Hepatic stellate cell (primary cell): ENCODE data around the gene PIP5K1C.

Experiments used
- DNase-seq: peaks from one replicate; pipeline ENCODE4 v3.0.0; 2011; ENCODE audit warnings: low spot score

PIP5K1C gene

DNA sequence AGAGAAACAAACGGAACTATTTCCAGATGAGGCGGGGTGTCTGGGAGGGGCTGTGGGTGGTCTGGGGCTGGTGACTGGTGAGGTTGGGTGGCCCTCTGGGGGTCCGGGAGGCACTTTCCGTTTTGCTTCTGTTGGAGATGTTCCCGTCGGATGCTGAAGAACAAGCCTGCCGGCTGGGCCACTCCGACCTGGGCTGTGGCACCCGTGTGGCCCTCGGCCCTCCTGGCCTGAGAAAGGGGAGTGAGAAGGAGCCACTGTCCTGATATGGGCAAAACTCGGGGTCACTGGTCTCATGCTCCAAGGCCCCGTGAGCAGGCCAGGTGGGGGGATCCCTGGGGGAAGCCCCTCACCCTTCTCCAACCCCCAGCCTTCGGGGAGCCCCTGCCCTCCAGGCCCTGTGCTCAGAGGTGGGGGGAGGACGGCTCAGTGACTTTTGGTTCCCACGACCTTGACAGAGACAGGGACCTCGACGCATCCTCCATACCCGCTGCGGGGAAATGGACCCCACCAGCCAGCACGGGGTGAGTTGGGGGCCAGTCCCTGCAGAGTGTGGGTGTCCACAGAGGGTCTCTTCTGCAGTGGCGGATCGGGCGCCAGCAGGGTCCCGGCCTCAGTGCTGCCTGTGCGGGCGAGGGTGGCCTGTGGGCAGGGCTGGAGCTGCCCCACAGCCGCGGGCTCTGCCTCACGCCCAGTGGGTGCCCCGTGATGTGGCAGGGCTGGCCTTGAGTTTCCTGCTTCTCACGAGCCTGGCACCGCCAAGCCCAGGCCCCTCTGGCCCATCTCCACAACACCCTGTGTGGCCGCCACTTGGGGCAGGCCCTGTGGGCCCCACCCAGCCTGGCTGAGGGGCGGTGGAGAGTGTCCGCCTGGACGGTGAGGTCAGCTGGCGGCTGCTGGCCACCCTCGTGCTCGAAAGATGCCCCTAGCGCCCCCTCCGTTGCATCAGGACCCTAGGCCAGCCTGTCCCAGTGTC is 89.2 kb downstream of the PIP5K1C start:
- no peak for DNase-seq

DNA sequence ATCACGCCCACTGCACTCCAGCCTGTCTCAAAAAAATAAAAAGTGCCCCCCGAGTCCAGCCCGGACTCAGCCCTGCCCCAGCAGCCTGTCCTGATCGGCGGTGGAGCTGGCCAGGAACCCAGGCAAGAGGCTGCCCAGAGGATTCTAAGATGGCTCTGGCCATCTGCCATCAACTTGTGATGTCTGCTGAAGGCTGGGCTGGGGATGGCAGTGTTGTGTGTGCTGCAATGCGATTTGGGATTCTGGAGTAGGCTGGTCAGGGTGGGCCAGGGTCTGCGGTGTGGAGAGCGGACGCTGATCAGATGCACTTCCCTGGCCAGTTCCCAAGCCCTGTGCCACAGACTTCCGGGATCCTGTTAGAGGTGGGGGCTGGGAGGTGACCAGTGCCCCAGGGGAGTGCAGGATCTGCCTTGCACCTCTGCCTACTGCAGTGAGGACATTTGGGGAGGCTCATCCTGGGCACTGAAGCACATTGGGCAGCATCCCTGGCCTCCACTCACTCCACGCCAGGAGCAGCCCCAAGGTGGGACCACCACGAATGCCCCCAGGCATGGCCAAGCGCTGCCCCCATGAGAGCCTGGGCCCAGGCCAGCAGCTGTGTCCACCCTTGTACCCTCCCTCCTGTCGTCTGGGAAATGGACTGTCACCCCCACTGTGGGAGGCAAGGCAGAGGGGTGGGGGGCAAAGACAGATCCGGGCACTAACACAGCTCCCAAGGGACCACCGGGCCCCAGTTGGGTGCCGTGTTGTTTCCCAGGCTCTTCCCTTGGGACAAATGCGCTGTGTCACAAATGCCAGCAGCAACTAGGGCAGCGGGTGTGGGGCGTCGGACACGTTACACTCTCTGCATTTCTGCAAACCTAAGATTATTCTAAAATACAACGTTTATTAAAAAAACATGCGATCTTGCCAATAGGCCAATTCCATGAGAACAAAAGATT is 90.2 kb downstream of the PIP5K1C start:
- no peak for DNase-seq

DNA sequence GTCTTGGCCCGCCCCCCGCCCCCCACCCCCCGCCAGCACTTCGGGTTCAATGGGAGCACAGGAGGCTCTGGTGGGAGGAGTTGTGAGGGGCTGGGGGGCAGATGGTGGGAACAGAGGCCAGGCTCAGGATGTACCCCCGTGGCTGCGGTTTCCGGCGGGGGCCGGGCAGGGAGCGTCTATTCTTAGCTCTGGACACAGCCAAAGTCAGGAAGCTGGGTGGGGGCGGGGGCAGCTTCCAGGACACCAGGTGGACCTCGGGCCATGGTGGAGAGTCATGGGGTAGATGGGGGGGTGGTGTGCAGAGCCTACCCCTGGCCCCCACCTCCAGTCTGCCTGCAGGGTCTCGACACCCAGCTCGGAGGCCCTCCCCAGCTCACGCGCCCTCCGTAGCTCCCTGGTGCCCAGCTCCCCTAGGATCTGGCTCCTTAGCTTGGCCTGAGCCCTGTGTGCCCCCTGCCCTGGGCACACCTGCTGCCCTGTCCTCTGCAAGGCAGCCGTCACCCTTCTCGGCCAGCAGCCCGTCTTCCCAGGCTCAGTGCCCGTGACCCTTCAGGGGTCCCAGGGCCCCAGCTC is 91.4 kb downstream of the PIP5K1C start:
- peak; percentile 60 for DNase-seq

DNA sequence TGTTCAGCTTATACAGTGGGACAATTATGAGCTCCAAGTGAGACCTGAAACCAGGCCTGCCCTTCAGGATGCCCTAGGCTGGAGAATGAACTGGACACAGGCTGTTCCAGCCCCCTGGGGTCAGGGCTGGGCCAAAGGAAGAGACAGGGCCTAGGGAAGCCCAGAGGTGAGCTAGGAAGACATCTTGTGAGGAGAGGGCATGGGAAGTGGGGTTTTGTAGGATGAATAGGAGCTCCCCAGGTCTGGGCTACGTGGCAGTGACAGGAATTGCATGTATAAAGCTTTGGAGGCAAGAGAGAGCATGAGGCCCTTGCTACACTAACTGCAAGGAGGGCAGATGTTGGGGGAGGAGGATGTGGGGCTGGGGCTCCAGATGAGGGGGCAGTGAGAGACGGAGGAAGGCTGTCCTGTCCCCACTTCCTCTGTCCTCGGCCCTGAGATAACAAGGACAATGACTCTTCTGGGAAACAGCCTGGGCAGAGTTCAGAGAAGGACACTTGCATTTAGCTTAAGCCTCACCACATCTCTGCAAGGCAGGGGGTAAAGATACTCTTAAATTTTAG is 92.1 kb downstream of the PIP5K1C start:
- DNase-seq, result no peak

DNA sequence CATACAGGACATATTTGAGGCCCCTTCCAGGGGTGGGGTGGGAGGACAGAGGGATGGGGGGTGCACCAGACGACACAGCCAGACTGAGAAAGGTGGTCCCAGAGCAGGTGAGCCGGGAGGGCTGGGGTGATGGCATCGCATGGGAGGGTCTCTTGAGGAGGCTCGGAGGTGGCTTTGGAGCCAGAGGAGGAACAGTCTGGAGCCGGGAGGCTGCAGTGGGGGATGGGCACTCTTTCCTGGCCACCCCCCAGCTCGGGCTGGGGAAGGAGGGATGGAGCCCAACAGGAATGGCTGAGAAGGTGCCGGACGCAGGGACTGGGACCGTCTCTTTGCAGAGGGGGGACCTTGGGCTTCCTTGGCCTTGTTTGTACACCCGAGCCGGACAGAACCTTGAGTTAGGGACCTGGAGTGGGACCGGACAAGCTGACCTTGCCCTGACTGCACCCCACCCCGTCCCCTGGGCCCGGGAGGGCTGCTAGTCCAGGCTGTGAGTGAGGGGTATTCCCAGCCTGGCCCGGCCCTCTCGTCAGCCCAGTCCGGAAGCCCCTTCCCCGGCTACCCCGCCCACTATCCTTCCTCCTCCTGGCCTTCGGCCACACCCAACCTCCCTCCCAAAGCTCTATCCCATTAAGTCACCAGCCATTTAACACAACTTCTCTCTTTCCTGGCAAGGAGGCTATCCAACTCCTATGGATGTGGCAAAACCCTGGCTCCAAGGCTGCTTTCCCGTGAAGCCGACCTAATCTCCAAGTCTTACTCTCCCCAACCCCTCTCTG is 92.8 kb downstream of the PIP5K1C start:
- peak; percentile 52 for DNase-seq

DNA sequence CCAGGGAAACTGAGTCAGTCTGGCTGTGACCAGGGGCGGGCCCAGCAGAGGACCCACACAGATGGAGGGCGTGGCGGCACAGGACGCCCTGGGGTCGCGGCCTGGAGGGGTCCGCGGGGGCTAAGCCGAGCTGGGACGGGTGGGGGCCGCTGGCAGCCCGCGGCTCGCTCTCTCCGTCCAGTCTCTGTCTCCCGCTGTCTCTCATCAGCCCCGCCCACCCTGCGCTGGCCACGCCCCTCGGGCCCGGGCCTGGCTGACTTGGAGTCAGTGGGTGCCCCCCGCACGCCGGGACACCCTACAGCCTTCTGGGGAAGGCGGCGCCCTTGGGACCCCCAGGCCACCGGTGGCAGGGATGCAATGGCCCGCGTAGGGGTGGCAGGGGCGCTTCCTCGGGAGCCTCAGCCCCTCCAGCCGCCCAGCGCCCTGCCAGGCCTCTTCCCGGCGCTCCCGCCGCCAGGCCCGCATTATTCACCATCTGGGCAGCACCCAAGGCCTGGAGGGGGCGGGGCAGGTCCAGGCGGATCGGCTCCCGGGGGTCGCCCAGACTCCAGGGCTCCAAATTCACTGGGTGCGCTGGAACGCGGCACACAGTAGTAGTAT is 93.5 kb downstream of the PIP5K1C start, which contains the start of gene TBXA2R:
Gene TBXA2R, minus strand, starts transcription at position 186 of the 600 bp plus-strand sequence. CDS start 6,241 bp downstream, outside the sequence.
- peak; percentile 90 for DNase-seq

DNA sequence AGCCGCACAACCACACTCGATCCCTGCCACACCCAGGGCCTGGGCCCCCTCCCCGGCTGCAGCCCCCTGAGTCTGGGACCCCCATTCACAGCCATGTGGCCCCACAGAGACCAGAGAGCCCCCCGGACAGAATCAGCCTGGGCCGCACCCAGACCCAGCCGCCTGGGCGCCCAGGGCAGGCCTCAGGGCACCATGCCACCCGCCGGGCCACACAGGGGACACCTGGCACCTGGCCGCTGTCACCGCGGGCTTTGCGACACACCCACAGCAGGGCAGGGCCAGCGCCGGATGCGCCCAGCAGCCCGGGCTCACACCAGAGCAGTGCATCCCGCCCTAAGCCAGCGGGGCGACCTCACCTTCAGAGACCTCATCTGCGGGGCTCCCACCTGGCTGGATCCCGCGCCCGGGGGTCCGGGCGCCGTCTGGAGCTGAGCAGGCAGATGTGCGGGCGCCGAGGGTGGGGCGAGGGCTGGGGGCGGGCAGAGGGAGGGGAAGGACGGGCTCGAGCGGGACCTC is 94.0 kb downstream of the PIP5K1C start:
- no peak for DNase-seq

DNA sequence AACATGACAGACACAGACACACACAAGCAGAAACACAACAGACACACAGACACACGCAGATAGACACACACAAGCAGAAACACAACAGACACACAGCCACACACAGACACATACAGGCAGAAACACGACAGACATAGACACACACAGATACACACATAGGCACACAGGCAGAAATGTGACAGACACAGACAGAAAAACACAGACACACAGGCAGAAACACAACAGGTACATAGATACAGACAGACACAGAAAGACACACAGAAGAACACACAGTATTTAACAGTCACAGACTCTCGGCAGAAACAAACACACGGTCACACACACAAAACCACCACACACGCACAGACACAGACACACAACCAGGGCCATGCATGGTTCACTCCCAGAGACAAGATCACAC is 94.5 kb downstream of the PIP5K1C start:
- DNase-seq, result no peak

DNA sequence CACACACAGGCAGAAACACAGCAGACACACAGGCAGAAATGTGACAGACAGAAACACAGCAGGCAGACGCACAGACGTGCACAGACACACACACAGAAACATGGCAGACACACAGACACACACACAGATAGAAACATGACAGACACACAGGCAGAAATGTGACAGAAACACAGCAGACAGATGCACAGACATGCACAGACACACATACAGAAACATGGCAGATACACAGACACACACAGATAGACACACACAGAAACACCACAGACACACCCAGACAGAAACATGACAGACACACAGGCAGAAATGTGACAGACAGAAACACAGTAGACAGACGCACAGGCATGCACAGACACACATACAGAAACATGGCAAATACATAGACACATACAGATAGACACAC is 94.9 kb downstream of the PIP5K1C start:
- DNase-seq, result no peak

DNA sequence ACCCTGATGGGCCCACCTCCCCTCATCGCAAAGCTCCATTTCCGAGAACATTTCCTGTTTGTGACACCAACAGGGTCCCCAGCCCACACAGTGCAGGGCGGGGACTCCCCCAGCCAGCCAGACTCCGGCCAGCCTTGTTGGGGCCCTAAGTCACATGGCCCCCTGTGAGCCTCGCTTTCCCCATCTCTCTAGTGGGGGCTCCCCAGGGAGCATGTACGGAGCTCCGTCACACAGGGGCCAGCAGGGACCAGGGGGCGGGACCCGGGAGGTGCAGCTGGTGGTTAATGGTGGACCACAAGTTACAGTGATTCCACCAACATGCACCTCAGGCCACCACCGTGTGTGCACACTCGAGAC is 95.3 kb downstream of the PIP5K1C start:
- no peak for DNase-seq

DNA sequence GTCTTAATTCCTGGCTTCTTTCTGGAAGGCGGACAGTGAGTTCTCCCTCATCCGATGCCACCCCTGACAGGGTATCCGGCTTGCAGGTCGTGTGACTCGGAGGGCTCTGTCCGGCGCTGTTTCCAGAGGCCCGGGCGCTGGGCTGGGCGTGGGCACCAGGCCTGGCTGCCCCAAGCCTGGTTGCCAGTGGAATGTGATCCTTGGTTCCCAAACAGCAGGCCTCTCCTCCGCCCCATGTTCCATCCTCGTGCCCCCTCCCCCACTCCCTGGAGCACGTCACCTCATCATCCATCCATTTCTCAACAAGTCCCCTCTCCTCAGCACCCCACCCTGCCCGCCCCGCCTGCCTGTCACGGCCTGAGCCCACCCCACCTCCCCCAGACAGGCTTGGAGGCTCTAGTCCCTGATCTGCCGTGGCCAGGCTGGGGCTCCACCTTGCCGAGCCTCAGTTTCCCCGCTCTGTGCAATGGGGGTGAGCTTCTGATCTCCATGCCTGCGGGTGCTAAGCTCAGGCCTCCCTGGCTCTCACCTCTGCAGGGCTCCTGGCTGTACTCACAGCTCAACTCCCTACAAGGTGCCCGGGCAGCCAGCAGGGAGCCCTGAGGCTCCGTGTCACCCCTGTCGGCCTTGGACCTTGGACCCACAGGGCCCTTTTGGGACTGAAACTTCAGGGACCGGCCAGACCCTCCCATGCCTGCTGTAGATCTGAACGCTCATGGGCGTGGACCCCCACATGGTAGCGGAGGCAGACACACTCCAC is 95.9 kb downstream of the PIP5K1C start:
- no peak for DNase-seq

DNA sequence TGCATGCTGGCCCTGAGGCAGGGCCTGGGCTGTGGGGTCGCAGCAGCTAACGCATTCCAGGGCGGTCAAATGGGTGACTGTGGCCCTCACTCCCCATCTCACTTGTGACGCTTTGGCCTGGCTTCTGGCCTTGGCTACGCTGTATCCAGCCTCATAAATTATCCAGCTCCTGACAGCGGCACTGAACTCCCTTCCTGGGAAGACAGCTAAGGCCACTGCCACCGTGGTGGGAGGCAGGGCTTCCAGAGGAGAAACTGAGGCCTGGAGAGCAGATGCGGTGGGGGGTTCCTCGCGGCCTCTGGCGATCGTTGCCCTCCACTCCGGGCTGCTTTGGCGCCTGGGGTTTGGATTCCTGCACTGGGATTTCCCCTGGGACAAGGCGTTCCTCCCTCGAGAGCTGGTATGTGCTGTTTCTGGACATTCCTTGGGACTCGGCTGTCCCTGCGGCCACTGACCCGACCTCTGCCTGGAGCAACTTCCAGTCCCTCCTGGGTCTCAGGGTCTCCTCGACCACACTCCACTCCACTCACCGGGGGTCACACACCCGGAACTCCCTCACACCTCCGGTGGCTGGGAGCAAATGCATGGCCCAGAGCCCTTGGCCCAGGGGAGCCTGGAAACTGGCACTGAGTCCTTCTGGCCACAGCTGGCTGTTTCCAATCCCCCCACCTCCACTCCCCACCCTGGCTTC is 97.0 kb downstream of the PIP5K1C start:
- DNase-seq, result peak; percentile 93

DNA sequence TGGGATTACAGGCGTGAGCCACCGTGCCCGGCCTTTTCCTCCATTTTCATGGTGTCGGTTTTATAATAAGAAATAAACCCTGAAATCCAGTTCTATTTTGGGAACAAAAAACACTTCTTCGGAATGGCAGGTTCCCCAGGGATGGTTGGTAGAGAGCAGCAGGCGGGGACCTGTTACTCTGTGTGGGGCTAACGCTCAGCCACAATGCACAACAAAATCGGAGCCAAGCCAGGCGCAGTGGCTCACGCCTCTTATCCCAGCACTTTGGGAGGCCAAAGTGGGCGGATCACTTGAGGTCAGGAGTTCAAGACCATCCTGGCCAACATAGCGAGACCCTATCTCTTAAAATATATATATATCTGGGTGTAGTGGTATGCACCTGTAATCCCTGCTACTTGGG is 99.2 kb downstream of the PIP5K1C start:
- no peak for DNase-seq

DNA sequence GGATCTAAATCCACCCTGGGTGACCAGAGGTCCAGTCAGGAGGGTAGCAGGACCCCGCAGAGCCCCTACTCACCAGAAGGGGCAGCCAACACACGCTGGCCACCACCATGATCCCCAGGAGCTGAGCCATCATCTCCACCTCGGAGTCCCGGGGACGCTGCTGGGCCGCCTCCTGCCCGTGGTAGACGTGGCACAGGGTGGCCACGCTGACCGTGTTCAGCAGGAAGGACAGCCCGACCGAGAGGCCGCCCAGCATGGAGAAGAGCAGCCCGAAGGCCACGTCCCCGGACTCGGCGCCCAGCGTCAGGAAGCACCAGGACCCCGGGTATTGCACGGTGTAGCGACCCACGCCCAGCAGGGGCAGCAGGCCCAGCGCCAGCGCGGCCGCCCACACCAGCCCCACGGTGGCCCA is 100.5 kb downstream of the PIP5K1C start:
- no peak for DNase-seq

DNA sequence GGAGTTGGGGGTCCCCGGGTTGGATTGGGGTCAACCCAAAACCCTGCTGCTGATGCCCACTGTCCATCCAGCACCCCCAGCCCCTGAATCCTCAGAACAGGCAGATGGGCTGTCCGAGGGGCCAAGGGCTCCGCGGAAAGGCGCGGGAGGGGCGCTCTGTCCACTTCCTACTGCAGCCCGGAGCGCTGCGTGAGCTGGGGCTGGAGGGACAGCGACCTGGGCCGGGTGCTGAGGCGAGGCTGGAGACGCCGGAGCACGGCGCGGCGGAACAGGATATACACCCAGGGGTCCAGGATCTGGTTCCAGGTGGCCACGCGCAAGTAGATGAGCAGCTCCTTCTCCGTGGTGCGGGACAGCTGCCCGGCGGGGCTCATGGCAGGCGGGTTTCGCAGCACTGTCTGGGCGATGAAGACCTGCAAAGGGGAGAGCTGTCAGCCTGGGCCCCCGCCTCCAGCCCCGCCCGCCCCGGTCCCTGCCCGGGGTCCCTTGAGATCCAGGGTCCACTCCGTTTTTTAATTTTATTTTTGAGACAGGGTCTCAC is 104.7 kb downstream of the PIP5K1C start:
- DNase-seq, result no peak

DNA sequence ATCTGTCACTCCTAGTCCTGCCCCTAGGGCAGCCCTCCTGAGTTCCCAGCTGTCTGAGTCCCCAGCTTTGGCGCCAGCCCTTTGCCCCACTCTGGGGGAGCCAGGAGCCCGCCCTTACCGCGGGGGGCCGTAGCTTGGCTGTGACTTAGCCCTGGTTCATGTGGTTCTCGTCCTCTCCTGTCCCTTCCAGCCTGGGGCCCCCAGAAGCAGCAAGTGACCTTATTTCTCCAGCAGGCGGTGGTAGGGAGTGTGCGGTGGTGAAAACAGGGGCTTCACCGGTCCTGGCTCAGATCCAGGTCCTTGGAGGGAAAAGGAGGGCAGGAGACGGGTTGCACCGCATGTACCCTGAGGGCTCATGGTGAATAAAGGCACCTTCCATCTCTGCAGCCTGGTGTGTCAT is 107.1 kb downstream of the PIP5K1C start:
- DNase-seq, result no peak

DNA sequence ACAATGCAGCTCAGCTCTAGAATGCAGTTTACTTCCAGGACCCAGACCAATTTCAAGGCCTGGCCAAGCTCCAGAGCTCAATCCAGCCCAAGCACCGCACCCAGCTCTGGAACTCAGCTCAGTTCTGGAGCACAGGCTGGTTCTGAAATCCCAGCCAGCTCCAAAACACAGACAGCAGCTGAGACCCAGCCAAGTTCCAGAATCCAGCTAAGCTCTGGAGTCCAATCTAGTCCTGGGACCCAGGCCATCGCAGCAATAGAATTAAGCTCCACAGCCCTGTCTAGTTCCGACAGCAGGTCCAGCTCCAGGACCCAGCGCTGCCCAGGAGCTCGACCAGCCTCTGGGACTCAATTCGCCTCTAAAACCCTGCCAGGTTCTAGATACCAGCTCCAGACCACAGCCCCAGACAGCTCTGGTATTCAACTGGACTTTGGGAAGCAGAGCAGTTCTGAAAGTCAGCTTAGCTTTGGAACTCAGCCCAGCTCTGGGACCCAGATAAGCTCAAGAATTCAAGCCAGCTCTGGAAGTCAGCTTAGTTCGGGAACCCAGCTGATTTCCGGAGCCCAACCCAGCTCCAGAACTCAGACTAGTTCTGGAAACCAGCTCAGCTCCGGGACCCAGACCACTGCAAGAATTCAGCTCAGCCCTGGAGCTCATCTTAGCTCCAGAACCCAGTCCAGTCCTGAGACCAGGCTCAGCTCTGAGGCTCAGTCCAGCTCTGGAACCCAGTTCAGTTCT is 108.2 kb downstream of the PIP5K1C start:
- no peak for DNase-seq

DNA sequence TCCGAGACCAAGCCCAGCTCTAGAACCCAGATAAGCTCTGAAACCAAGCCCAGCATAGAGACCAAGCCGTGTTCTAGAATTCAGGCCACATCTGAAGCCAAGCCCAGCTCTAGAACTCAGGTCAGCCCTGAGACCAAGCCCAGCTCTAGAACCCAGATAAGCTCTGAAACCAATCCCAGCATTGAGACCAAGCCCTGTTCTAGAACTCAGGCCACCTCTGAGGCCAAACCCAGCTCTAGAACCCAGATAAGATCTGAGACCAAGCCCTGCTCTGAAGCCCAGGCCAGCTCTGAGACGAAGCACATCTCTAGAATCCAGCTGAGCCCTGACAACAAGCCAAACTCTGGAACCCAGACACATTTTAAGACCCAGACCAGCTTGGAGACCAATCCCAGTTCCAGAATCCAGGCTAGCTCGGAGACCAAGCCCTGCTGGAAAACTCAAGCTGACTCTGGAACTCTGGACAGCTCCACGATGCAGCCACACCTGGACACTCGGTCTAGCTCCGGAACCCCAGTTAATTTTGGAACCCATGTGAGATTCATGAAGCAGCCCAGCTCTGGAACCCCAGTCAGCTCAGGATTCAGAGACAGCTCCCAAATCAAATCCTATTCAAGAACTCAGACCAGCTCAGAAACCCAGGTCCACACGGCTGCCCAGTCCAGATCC is 109.1 kb downstream of the PIP5K1C start:
- no peak for DNase-seq
